Body of pancreas (tissue), 4 donors: Measurements from ENCODE around the gene ZSCAN1. TPM values are rescaled to one million over a fixed set of nuclear protein-coding genes. Genes with fewer than 3 reads are reported as not detected.

Experiments
- ATAC-seq: fragments of 150-250 bp; one replicate; pipeline ENCODE4 v1.9.1; 2016
- DNase-seq, 4 donors: peaks; one replicate each; pipeline ENCODE4 v3.0.0-alpha.2; 2019
- H3K27ac ChIP-seq, 4 donors: fragments of 200-600 bp; sonication (generic); 1 replicate in 3 of 4; 2 replicates in 1 of 4; pipeline versions ENCODE4 v1.5.1 to v1.6.1; 2016 to 2019; ENCODE audit warnings: mild to moderate bottlenecking in 1 of 4, mixed read lengths in 1 of 4, moderate library complexity in 1 of 4
- H3K27me3 ChIP-seq, 2 donors: fragments of 200-600 bp; sonication (generic); one replicate each; pipeline ENCODE4 v1.6.0; 2016; ENCODE audit warnings: mild to moderate bottlenecking in 1 of 2
- H3K36me3 ChIP-seq, 2 donors: fragments of 200-600 bp; sonication (generic); replicated peaks in 1 of 2; 2 replicates each; pipeline ENCODE4 v1.5.1; 2016; ENCODE audit warnings: low read depth in 2 of 2; ENCODE audit not compliant: insufficient read depth in 1 of 2
- H3K4me1 ChIP-seq: fragments of 200-600 bp; sonication (generic); one replicate; pipeline ENCODE4 v1.6.0; 2016
- H3K4me3 ChIP-seq, 2 donors: fragments of 200-600 bp; sonication (generic); 1 replicate in 1 of 2; 2 replicates in 1 of 2; pipeline ENCODE4 v1.5.1; 2016 to 2019
- H3K9me3 ChIP-seq, 3 donors: fragments of 200-600 bp; sonication (generic); 1 replicate in 2 of 3; 2 replicates in 1 of 3; pipeline ENCODE4 v1.5.1; 2016
- CTCF ChIP-seq, 7 experiments: fragments of 450-650 bp in 4 of 7; fragments of 200-600 bp in 3 of 7; sonication (generic) in 3 of 7; IDR thresholded peaks; one replicate each; pipeline ENCODE4 v1.5.1; 2016 to 2019; ENCODE audit warnings: antibody characterized with exemption in 7 of 7
- POLR2A ChIP-seq, 3 donors: fragments of 450-650 bp; IDR thresholded peaks; one replicate each; pipeline ENCODE4 v1.6.1; 2016; ENCODE audit warnings: antibody characterized with exemption in 3 of 3, mild to moderate bottlenecking in 2 of 3
- WGBS, 2 donors: methylation state at CpG; one replicate each; pipeline ENCODE4 v1.1.5; 2017; 5-methylcytosine and 5-hydroxymethylcytosine counted together
- intact Hi-C: fragments of 100-400 bp; cut with DNase I; formaldehyde crosslinking; loops from one replicate; pipeline ENCODE4 v1.15.1; 2023
- total RNA-seq, 2 donors: library from RNA; depleted of rRNA; stranded (reverse); fragments of >200 nt; gene quantifications; one replicate each; pipeline ENCODE4 v1.1.0, GENCODE V29; 2016

The ZSCAN1 gene
- total RNA-seq, 2 donors from 2014 or later: not detected

GRCh38 chr19:58037927-58038687, 4.3 kb downstream of the ZSCAN1 start:
- no peak for TF ChIP-seq CTCF (IDR thresholded peaks at IDR 0.05)
- peak in 1 of 3 donors; percentile 18 for TF ChIP-seq POLR2A (IDR thresholded peaks at IDR 0.05)
- DNase-seq (peak in 3 of 4 donors; percentile 18 to 36 (median 29)), ATAC-seq (no peak)
- 26 to 27% methylated on average over 21 to 43 of the region's 44 CpGs for WGBS, 2 donors
- Histone ChIP-seq H3K27ac (no peak overlapping the region), H3K4me1 (peaks cover 9% of the 10 kb centered on the region), H3K4me3 (no peak overlapping the region), H3K36me3 (no peaks in the 10 kb centered on the region), H3K9me3 (peaks cover 0 to 26% (median 0%) of the 10 kb centered on the region in 3 donors), H3K27me3 (no peaks in the 10 kb centered on the region)
- intact Hi-C loops: no loop called here

DNA sequence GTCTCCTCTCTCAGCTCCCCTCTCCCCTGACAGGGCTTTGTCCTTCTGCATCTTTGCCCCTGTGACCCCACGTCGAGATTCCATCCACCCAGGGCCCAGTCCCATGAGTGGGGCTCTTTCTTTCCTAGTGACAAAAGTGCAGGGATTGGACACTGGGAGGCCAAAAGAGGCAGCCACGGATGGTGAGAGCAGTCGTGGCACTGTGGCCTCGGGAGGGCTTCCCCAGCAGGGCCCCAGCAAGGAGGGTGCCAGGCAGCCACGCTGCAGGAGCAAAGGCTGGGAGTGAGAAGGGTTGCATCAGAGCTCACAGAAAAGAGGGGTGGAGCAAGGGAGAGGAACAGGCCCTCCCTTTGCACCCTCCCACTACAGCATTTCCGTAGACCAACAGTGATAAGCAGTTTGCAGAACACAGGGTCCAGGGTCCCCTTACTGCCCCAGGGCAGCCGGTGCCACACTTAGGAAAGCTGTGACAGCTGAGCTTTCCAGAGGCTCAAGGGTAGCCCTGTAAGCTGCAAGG, 4.9 kb downstream of the ZSCAN1 start:
- no peak for DNase-seq
- no peak for ATAC-seq
- no peaks in the 10 kb centered on the region for H3K27me3 ChIP-seq
- 10 to 36% methylated on average over 5 to 8 of the region's 8 CpGs for WGBS, 2 donors
- no peak overlapping the region for H3K27ac ChIP-seq
- H3K4me1 ChIP-seq: peaks cover 6% of the 10 kb centered on the region
- H3K36me3 ChIP-seq: no peaks in the 10 kb centered on the region
- no peak for TF ChIP-seq POLR2A (IDR thresholded peaks at IDR 0.05)
- no peak for TF ChIP-seq CTCF (IDR thresholded peaks at IDR 0.05)
- peaks cover 0 to 28% (median 0%) of the 10 kb centered on the region in 3 donors for H3K9me3 ChIP-seq
- H3K4me3 ChIP-seq: no peak overlapping the region
- intact Hi-C loops: no loop called here

DNA sequence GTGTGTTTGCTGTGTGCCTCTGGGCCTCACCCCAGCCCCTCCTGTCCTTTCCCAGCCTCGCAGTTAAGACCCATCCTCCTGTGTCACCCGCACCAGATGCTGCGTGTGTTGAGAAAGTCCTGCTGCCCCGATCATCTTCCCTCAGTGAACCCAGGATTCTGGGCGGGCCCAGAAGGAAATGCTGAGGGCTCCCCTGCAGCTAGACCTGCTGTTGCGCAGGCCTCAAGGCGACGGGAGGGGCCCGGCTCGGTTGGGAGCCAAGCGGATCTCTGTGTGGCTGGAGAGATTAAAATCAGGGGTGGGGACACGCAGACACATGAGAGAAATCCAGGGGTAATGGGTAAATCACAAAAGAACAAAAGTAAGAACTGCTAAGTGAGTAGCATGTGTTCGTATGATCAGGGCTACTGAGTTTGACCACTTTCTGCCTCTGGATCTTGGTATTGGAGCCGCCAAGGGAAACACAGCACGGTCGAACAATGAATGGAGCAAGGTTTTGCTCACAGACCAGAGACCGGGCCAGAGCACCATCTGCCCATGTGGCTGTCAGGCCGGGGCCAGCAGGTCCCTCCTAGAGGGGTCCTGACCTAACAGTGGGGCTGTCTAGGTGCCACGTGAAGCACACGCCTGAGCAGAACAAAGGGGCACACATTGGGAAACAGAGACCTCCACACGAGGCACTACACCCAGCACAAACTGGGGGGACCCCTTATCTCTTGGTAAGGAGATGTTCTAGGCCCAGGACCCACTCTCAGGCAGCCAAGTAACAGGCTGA, 7.1 kb downstream of the ZSCAN1 start:
- TF ChIP-seq POLR2A (IDR thresholded peaks at IDR 0.05) (no peak), CTCF (IDR thresholded peaks at IDR 0.05) (no peak)
- Histone ChIP-seq H3K27ac (no peak overlapping the region), H3K9me3 (peaks cover 0 to 29% (median 0%) of the 10 kb centered on the region in 3 donors), H3K36me3 (no peaks in the 10 kb centered on the region), H3K27me3 (no peaks in the 10 kb centered on the region), H3K4me3 (no peak overlapping the region), H3K4me1 (peaks cover 6% of the 10 kb centered on the region)
- DNase-seq: no peak
- WGBS, 2 donors: 70 to 85% methylated on average over 19 to 21 of the region's 21 CpGs
- no peak for ATAC-seq
- intact Hi-C loops: no loop called here

DNA sequence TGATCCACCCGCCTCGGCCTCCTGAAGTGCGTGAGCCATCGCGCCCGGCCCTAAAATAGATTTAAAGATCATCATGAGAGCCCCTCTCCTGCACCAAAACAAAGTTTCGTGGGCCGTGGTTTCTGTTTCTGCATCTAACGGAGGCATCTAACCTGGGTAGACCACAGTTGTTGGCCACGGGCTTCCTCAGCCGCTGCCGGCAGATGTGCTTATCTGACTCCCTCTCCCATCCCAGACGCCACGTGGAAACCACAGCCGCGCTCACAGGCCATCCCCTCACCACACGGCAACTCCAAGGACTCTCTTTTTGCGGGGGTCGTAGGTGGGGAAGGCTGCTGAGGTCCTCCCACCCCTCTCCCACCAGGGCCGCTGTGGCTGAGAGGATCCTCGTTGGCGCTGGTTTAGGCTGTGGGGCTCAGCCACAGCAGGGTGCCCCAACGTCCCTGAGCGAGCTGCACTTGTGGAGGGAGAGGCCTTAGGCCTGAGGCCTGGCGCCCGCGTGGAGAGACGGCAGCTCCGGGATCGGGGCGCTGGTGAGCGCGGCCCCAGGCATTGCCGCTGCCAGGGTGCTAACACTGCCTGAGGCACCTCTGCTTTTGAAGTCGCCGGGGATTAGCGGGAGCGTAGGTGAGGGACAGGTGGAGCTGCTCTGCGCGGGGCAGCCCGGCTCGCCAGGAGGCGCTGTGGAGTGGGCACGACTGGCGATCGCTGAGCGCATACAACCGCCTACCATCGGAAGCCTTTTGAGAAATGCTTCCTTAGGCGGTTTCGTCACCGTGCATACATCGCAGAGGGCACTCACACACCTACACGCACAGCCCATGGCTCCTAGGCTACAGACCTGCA, 8.9 kb downstream of the ZSCAN1 start:
- peaks cover 0 to 32% (median 0%) of the 10 kb centered on the region in 3 donors for H3K9me3 ChIP-seq
- intact Hi-C loops: no loop called here
- ATAC-seq: no peak
- H3K4me3 ChIP-seq: no peak overlapping the region
- H3K27me3 ChIP-seq: no peaks in the 10 kb centered on the region
- H3K4me1 ChIP-seq: peaks cover 5% of the 10 kb centered on the region
- WGBS, 2 donors: 33 to 63% methylated on average over 28 to 54 of the region's 54 CpGs
- H3K36me3 ChIP-seq: no peaks in the 10 kb centered on the region
- peak in 3 of 4 donors; percentile 7 to 17 (median 16) for DNase-seq
- no peak overlapping the region for H3K27ac ChIP-seq
- no peak for TF ChIP-seq POLR2A (IDR thresholded peaks at IDR 0.05)
- peak in 3 of 7 experiments; percentile 4 to 21 (median 17) for TF ChIP-seq CTCF (IDR thresholded peaks at IDR 0.05)
